IMR-90 (cell line): ENCODE data around the gene SPTBN5. TPM values are rescaled to one million over a fixed set of nuclear protein-coding genes. Genes with fewer than 3 reads are reported as not detected.

Experiments
- ATAC-seq: fragments of 200-7000 bp; cut with Tn5 transposase; 2 replicates; pipeline ENCODE4 v1.9.1; 2020; ENCODE audit warnings: low read depth, mild to moderate bottlenecking, moderate library complexity
- BruUV-seq: library from RNA; stranded (reverse); fragments of 400-500 nt; replicated peaks from 2 replicates; lab custom pipeline; 2021; lab: Mats Ljungman, UMichigan
- CTCF ChIA-PET: fragments of 300-600 bp; formaldehyde crosslinking; extraction: SDS; loops from one replicate; lab custom pipeline; 2021; ENCODE audit warnings: antibody characterized with exemption; lab: Yijun Ruan, JAX
- POLR2A ChIA-PET: fragments of 300-600 bp; sonication (Branson Sonifier 250); formaldehyde crosslinking; loops from one replicate; lab custom pipeline; 2022; ENCODE audit warnings: antibody characterized with exemption; ENCODE audit not compliant: unreplicated experiment; lab: Charles Lee
- DNase-seq: peaks from one replicate; pipeline ENCODE4 v3.0.0; 2013
- H2AFZ ChIP-seq: replicated peaks from 2 replicates; pipeline ENCODE3; 2013; ENCODE audit warnings: low read length, mild to moderate bottlenecking; ENCODE audit not compliant: poor library complexity
- H2AK5ac ChIP-seq: 2 replicates; pipeline ENCODE4 v1.6.1; 2013; ENCODE audit warnings: low read depth, low read length, inconsistent platforms
- H2AK9ac ChIP-seq: replicated peaks from 2 replicates; pipeline ENCODE3; 2013; ENCODE audit warnings: mild to moderate bottlenecking, low read depth, low read length, moderate library complexity; ENCODE audit not compliant: poor library complexity
- H2BK120ac ChIP-seq: 2 replicates; pipeline ENCODE4 v1.6.1; 2013; ENCODE audit warnings: low read depth, low read length, inconsistent platforms
- H2BK15ac ChIP-seq: 3 replicates; pipeline ENCODE4 v1.6.1; 2013; ENCODE audit warnings: low read depth, low read length, inconsistent platforms
- H2BK20ac ChIP-seq: 2 replicates; pipeline ENCODE4 v1.6.1; 2013; ENCODE audit warnings: low read depth, mild to moderate bottlenecking, inconsistent platforms, low read length, moderate library complexity
- H2BK5ac ChIP-seq: 2 replicates; pipeline ENCODE4 v1.6.1; 2013; ENCODE audit warnings: mild to moderate bottlenecking, low read depth, low read length, inconsistent platforms; ENCODE audit not compliant: poor library complexity, severe bottlenecking
- H3K14ac ChIP-seq: replicated peaks from 2 replicates; pipeline ENCODE4 v1.6.1; 2013; ENCODE audit warnings: low read depth, low read length, inconsistent platforms
- H3K18ac ChIP-seq: 2 replicates; pipeline ENCODE4 v1.6.1; 2013; ENCODE audit warnings: low read depth, low read length, control low read depth
- H3K23ac ChIP-seq: 2 replicates; pipeline ENCODE4 v1.6.1; 2013; ENCODE audit warnings: low read depth, low read length, inconsistent platforms
- H3K27ac ChIP-seq: 2 replicates; pipeline ENCODE4 v1.5.1; 2013; ENCODE audit warnings: mild to moderate bottlenecking, control low read depth, low read length; ENCODE audit not compliant: insufficient read depth
- H3K27me3 ChIP-seq: 2 replicates; pipeline ENCODE4 v1.6.1; 2013; ENCODE audit warnings: low read length; ENCODE audit not compliant: control insufficient read depth, insufficient read depth
- H3K36me3 ChIP-seq: 2 replicates; pipeline ENCODE4 v1.6.1; 2013; ENCODE audit warnings: low read length, mixed read lengths; ENCODE audit not compliant: control insufficient read depth, insufficient read depth
- H3K4ac ChIP-seq: 2 replicates; pipeline ENCODE4 v1.6.1; 2013; ENCODE audit warnings: low read depth, low read length, inconsistent platforms
- H3K4me1 ChIP-seq: 2 replicates; pipeline ENCODE4 v1.6.1; 2013; ENCODE audit warnings: low read length, mixed read lengths; ENCODE audit not compliant: control insufficient read depth, insufficient read depth
- H3K4me2 ChIP-seq: 2 replicates; pipeline ENCODE4 v1.6.1; 2013; ENCODE audit warnings: low read depth, mild to moderate bottlenecking, control low read depth, low read length, moderate library complexity
- H3K4me3 ChIP-seq: 2 replicates; pipeline ENCODE4 v1.5.1; 2013; ENCODE audit warnings: low read depth, mild to moderate bottlenecking, control low read depth, low read length, moderate library complexity; ENCODE audit not compliant: insufficient read depth
- H3K56ac ChIP-seq: 2 replicates; pipeline ENCODE4 v1.6.1; 2013; ENCODE audit warnings: low read length, inconsistent platforms; ENCODE audit not compliant: insufficient read depth; ENCODE audit errors: extremely low read depth
- H3K79me1 ChIP-seq, 2 experiments: 2 replicates each; pipeline ENCODE4 v1.6.1; 2013; ENCODE audit warnings: low read length in 2 of 2, inconsistent platforms in 1 of 2, low read depth in 1 of 2
- H3K9ac ChIP-seq: 2 replicates; pipeline ENCODE4 v1.6.1; 2013; ENCODE audit warnings: low read depth, low read length, control low read depth
- H3K9me1 ChIP-seq: 2 replicates; pipeline ENCODE4 v1.6.1; 2013; ENCODE audit warnings: low read length, inconsistent platforms; ENCODE audit not compliant: insufficient read depth
- H3K9me3 ChIP-seq: 2 replicates; pipeline ENCODE4 v1.6.1; 2013; ENCODE audit warnings: low read length; ENCODE audit not compliant: control insufficient read depth, insufficient read depth
- H4K20me1 ChIP-seq: 2 replicates; pipeline ENCODE4 v1.6.1; 2013; ENCODE audit warnings: low read length, inconsistent platforms; ENCODE audit not compliant: insufficient read depth
- H4K5ac ChIP-seq: 2 replicates; pipeline ENCODE4 v1.6.1; 2013; ENCODE audit warnings: mild to moderate bottlenecking, low read depth, low read length, control low read depth
- H4K8ac ChIP-seq, 2 experiments: 2 replicates each; pipeline ENCODE4 v1.6.1; 2013; ENCODE audit warnings: low read depth in 2 of 2, low read length in 2 of 2, control low read depth in 1 of 2, inconsistent platforms in 1 of 2
- H4K91ac ChIP-seq: 2 replicates; pipeline ENCODE4 v1.6.1; 2013; ENCODE audit warnings: low read depth, low read length, inconsistent platforms; ENCODE audit not compliant: insufficient read depth
- CEBPB ChIP-seq: IDR thresholded peaks from 2 replicates; pipeline ENCODE4 v1.6.1; 2012; ENCODE audit warnings: low read depth, low read length, improper control_type of control experiment
- ELK1 ChIP-seq: fragments of 150-350 bp; IDR thresholded peaks from 2 replicates; pipeline ENCODE4 v1.6.1; 2016; ENCODE audit warnings: low read depth, mild to moderate bottlenecking, low read length, moderate library complexity, borderline replicate concordance
- FOS ChIP-seq: fragments of 150-350 bp; IDR thresholded peaks from 2 replicates; pipeline ENCODE4 v1.6.1; 2016; ENCODE audit warnings: low read depth, low read length
- MAZ ChIP-seq: IDR thresholded peaks from 2 replicates; pipeline ENCODE4 v1.6.1; 2012; ENCODE audit warnings: low read depth, mild to moderate bottlenecking, low read length, improper control_type of control experiment, moderate library complexity, borderline replicate concordance
- NFE2L2 ChIP-seq: fragments of 150-350 bp; IDR thresholded peaks from 2 replicates; pipeline ENCODE4 v1.6.1; 2016; ENCODE audit warnings: low read depth, mild to moderate bottlenecking, low read length
- SMC3 ChIP-seq: fragments of 150-350 bp; IDR thresholded peaks from 2 replicates; pipeline ENCODE4 v1.6.1; 2016; ENCODE audit warnings: low read depth, mild to moderate bottlenecking, antibody characterized with exemption, low read length, moderate library complexity
- WGBS, 2 experiments: methylation state at CpG; one replicate each; pipeline versions ENCODE4 v1.1.5 to v1.1.7; 2013; ENCODE audit warnings: missing lambda C conversion rate in 2 of 2; ENCODE audit not compliant: insufficient read length in 1 of 2; ENCODE audit errors: extremely low coverage in 2 of 2; 5-methylcytosine and 5-hydroxymethylcytosine counted together
- dilution Hi-C: fragments of 300-500 bp; cut with HindIII; formaldehyde crosslinking; loops from one replicate; pipeline ENCODE4 v1.14.3; 2018; ENCODE audit warnings: low sequenced_read_pairs; ENCODE audit not compliant: unreplicated experiment
- in situ Hi-C: fragments of 300-500 bp; cut with MboI; formaldehyde crosslinking; loops from 3 replicates; pipeline ENCODE4 v1.14.3; 2019; ENCODE audit warnings: low sequenced_read_pairs, inconsistent platforms, mixed read lengths
- intact Hi-C: fragments of 100-400 bp; cut with micrococcal nuclease; formaldehyde crosslinking; loops from 2 replicates; pipeline ENCODE4 v1.10.0; 2022
- polyA plus RNA-seq, 3 experiments: library from polyadenylated mRNA; depleted of rRNA; stranded (reverse); fragments of >200 nt; gene quantifications; 2 replicates each; pipeline ENCODE4 v1.2.3, GENCODE V29; 2012; ENCODE audit warnings: low replicate concordance in 1 of 3
- total RNA-seq: library from RNA; depleted of rRNA; stranded (reverse); fragments of >200 nt; gene quantifications from 2 replicates; pipeline ENCODE4 v1.2.3, GENCODE V29; 2012

SPTBN5 gene
- total and polyA plus RNA-seq, 2 of the 4 experiments (the other 2 are of a cell fraction): under 0.01 to 0.38 TPM

GRCh38 chr15:41832875-41833274 lies 61.0 kb downstream of the SPTBN5 start:
- no peak overlapping the region for H2BK15ac ChIP-seq
- no peak overlapping the region for H3K4me2 ChIP-seq
- no peak overlapping the region for H2AK9ac ChIP-seq
- H4K8ac ChIP-seq: no peak overlapping the region
- H4K91ac ChIP-seq: no peak overlapping the region
- no peak overlapping the region for H2AK5ac ChIP-seq
- no peak overlapping the region for H3K14ac ChIP-seq
- H2BK5ac ChIP-seq: no peak overlapping the region
- H3K4me1 ChIP-seq: no peaks in the 10 kb centered on the region
- no peak overlapping the region for H3K56ac ChIP-seq
- H3K79me1 ChIP-seq: peaks cover 17 to 33% of the 10 kb centered on the region in 2 experiments
- H3K9me1 ChIP-seq: peaks cover 11% of the 10 kb centered on the region; the same call in 1 of the 2 replicates
- WGBS, 2 experiments: 83% methylated on average over 1 of the region's 3 CpGs; no CpG with 5 or more reads in 1 of the 2 experiments
- no peak overlapping the region for H2AFZ ChIP-seq
- H3K4me3 ChIP-seq: no peak overlapping the region
- no peak overlapping the region for H2BK20ac ChIP-seq
- H2BK120ac ChIP-seq: no peak overlapping the region
- dilution Hi-C loops (no loop called here), intact Hi-C loops (no loop called here), in situ Hi-C loops (no loop called here)
- DNase-seq: no peak
- H3K27me3 ChIP-seq: no peaks in the 10 kb centered on the region
- H3K9ac ChIP-seq: no peak overlapping the region
- no peak for ATAC-seq
- ChIA-PET CTCF (no interaction called here), POLR2A (no interaction called here)
- no peak overlapping the region for H4K5ac ChIP-seq
- peaks cover 3% of the 10 kb centered on the region for H3K36me3 ChIP-seq
- no peak overlapping the region for H3K18ac ChIP-seq
- TF ChIP-seq FOS (no peak), NFE2L2 (no peak), MAZ (no peak), ELK1 (no peak), SMC3 (no peak), CEBPB (no peak)
- H4K20me1 ChIP-seq: peaks cover 10% of the 10 kb centered on the region
- H3K9me3 ChIP-seq: no peaks in the 10 kb centered on the region
- H3K23ac ChIP-seq: no peak overlapping the region
- H3K4ac ChIP-seq: no peak overlapping the region
- no peak overlapping the region for H3K27ac ChIP-seq
- BruUV-seq: no TSS peak
